Measurements from ENCODE around the gene POLR2I. TPM values are rescaled to one million over a fixed set of nuclear protein-coding genes. Genes with fewer than 3 reads are reported as not detected.

Gene POLR2I
- total RNA-seq, 2 experiments from 2014 or later: 68.4 to 76.5 TPM

GRCh38 chr19:36141039-36141927 lies 26.6 kb upstream of the POLR2I start:
- H3K27me3 Mint-ChIP-seq: no peaks in the 10 kb centered on the region
- intact Hi-C loops (cut with micrococcal nuclease): no loop called here
- ATAC-seq (peak; percentile 86), DNase-seq (peak; percentile 95)
- H3K27ac Mint-ChIP-seq: peak overlapping the region; percentile 87
- no peak for TF ChIP-seq CTCF (IDR thresholded peaks at IDR 0.05)
- CTCF ChIA-PET: interaction anchor here (1.0 kb wide), 1 partner anchor 29 kb away, joined by 4 read pairs; no protein-coding TSS in a partner anchor
- H3K4me3 Mint-ChIP-seq: peak overlapping the region; percentile 84
- peaks cover 31% of the 10 kb centered on the region for H3K36me3 Mint-ChIP-seq (ENCODE audit: low read depth)
- H3K9me3 Mint-ChIP-seq: no peaks in the 10 kb centered on the region
- H3K4me1 Mint-ChIP-seq (ENCODE audit: low read depth): peaks cover 24% of the 10 kb centered on the region
- POLR2A ChIA-PET: interaction anchor here (1.0 kb wide), 1 partner anchor 23 kb away, joined by 3 read pairs; no protein-coding TSS in a partner anchor

- H3K4me3 Mint-ChIP-seq: peak overlapping the region; percentile 84
- H3K36me3 Mint-ChIP-seq (ENCODE audit: low read depth): peaks cover 24% of the 10 kb centered on the region
- no peaks in the 10 kb centered on the region for H3K27me3 Mint-ChIP-seq
- H3K4me1 Mint-ChIP-seq (ENCODE audit: low read depth): peaks cover 24% of the 10 kb centered on the region
- peak; percentile 74 for DNase-seq
- POLR2A ChIA-PET: no interaction called here
- intact Hi-C loops (cut with micrococcal nuclease): no loop called here
- CTCF ChIA-PET: interaction anchor here (0.6 to 4.8 kb wide), 3 partner anchors 13 to 30 kb away, joined by 3 to 40 read pairs (median 4); no protein-coding TSS in a partner anchor
- no peak for TF ChIP-seq CTCF (IDR thresholded peaks at IDR 0.05)
- peak; percentile 32 for ATAC-seq
- H3K27ac Mint-ChIP-seq: peak overlapping the region; percentile 87
- no peaks in the 10 kb centered on the region for H3K9me3 Mint-ChIP-seq
Observed at GRCh38 chr19:36140304-36141038, 25.8 kb upstream of the POLR2I start.

- ChIA-PET CTCF (interaction anchor here (0.6 to 4.8 kb wide), 3 partner anchors 12 to 30 kb away, joined by 3 to 40 read pairs (median 6); no protein-coding TSS in a partner anchor), POLR2A (no interaction called here)
- no peak for TF ChIP-seq CTCF (IDR thresholded peaks at IDR 0.05)
- H3K27ac Mint-ChIP-seq: peak within 1 kb of the TSS; percentile 87
- intact Hi-C loops (cut with micrococcal nuclease): no loop called here
- H3K4me1 Mint-ChIP-seq (ENCODE audit: low read depth): peaks cover 24% of the 10 kb centered on the region
- ATAC-seq (peak; percentile 73), DNase-seq (peak; percentile 95)
- no peaks in the 10 kb centered on the region for H3K9me3 Mint-ChIP-seq
- peaks cover 22% of the 10 kb centered on the region for H3K36me3 Mint-ChIP-seq (ENCODE audit: low read depth)
- peak within 1 kb of the TSS; percentile 84 for H3K4me3 Mint-ChIP-seq
- peaks cover 1% of the 10 kb centered on the region for H3K27me3 Mint-ChIP-seq
Observed at GRCh38 chr19:36139473-36140303, 25.0 kb upstream of the POLR2I start, which contains the start of gene CAPNS1. CAPNS1 (plus strand) TSS chr19:36140066; CDS start chr19:36141012, 946 bp downstream.

GRCh38 chr19:36139120-36139472 lies 24.4 kb upstream of the POLR2I start:
- intact Hi-C loops (cut with micrococcal nuclease): no loop called here
- Mint-ChIP-seq H3K27ac (peak overlapping the region; percentile 87), H3K36me3 (ENCODE audit: low read depth) (peaks cover 19% of the 10 kb centered on the region), H3K9me3 (no peaks in the 10 kb centered on the region), H3K4me3 (peak overlapping the region; percentile 84), H3K4me1 (ENCODE audit: low read depth) (peaks cover 24% of the 10 kb centered on the region), H3K27me3 (peaks cover 1% of the 10 kb centered on the region)
- DNase-seq (no peak), ATAC-seq (no peak)
- ChIA-PET CTCF (interaction anchor here (1.8 to 4.8 kb wide), 2 partner anchors 11 to 31 kb away, joined by 6 to 40 read pairs; no protein-coding TSS in a partner anchor), POLR2A (interaction anchor here (2.5 kb wide), 1 partner anchor 11 kb away, joined by 11 read pairs; no protein-coding TSS in a partner anchor)
- no peak for TF ChIP-seq CTCF (IDR thresholded peaks at IDR 0.05)

Data from activated CD8-positive, alpha-beta T cell treated with anti-CD3 and anti-CD28 coated beads for 36 hours (primary cell).